Spleen (tissue), 7 donors: ENCODE results near the gene LIMS3.
"Not testable (repeated sequence)": the region's sequence is repeated elsewhere in the genome, so short reads cannot be mapped to it uniquely, and the experiment has no call there.

ENCODE experiments used
- POLR2A ChIP-seq, 3 donors: fragments of 450-650 bp; IDR thresholded peaks; one replicate each; pipeline ENCODE4 v1.5.1; 2017; ENCODE audit warnings: antibody characterized with exemption in 3 of 3, mild to moderate bottlenecking in 1 of 3
- POLR2AphosphoS5 ChIP-seq, 3 donors: sonication (generic); formaldehyde crosslinking; IDR thresholded peaks; one replicate each; pipeline ENCODE4 v1.5.1; 2017; ENCODE audit warnings: antibody characterized with exemption in 3 of 3
- TF ChIP-seq, protein P1 (sequence below), 11 experiments: fragments of 200-600 bp in 7 of 11; fragments of 450-650 bp in 4 of 11; sonication (generic) in 4 of 11; IDR thresholded peaks in 8 of 11; conservative IDR thresholded peaks in 3 of 11; 1 replicate in 7 of 11; 2 replicates in 4 of 11; pipeline versions ENCODE4 v1.4.0 to v1.8.0; 2016 to 2021; ENCODE audit warnings: antibody characterized with exemption in 11 of 11, inconsistent platforms in 4 of 11, mild to moderate bottlenecking in 1 of 11
- donor health status: DM: no; HTN: no; CAD: no; lungs with moderate emphysema.
- donor health status: DM: no; HTN: no; CAD: no.
- donor health status: DM: no; HTN: no; CAD: no.

- TF ChIP-seq, protein P1, sequence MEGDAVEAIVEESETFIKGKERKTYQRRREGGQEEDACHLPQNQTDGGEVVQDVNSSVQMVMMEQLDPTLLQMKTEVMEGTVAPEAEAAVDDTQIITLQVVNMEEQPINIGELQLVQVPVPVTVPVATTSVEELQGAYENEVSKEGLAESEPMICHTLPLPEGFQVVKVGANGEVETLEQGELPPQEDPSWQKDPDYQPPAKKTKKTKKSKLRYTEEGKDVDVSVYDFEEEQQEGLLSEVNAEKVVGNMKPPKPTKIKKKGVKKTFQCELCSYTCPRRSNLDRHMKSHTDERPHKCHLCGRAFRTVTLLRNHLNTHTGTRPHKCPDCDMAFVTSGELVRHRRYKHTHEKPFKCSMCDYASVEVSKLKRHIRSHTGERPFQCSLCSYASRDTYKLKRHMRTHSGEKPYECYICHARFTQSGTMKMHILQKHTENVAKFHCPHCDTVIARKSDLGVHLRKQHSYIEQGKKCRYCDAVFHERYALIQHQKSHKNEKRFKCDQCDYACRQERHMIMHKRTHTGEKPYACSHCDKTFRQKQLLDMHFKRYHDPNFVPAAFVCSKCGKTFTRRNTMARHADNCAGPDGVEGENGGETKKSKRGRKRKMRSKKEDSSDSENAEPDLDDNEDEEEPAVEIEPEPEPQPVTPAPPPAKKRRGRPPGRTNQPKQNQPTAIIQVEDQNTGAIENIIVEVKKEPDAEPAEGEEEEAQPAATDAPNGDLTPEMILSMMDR (IDR thresholded peaks at IDR 0.05 in 8 of 11, conservative IDR thresholded peaks at IDR 0.05 in 3 of 11): not testable (repeated sequence)
- not testable (repeated sequence) for TF ChIP-seq POLR2A, POLR2AphosphoS5 (IDR thresholded peaks at IDR 0.05)
Observed at GRCh38 chr2:109963942-109964341, 65.5 kb downstream of the LIMS3 start.
